Islet of Langerhans (tissue), 1 donor: Measurements from ENCODE around the gene CREB3L2.
"Not testable (repeated sequence)": the region's sequence is repeated elsewhere in the genome, so short reads cannot be mapped to it uniquely, and the experiment has no call there.

Experiments
- FAIRE-seq: peaks from one replicate; lab custom pipeline; 2011; peaks lifted over from hg19 to GRCh38; lab: Jason Lieb, UNC

CREB3L2 gene

GRCh38 chr7:138001529-138002095 lies at the start of gene CREB3L2:
Gene CREB3L2, minus strand, starts transcription at chr7:138002086. Its CDS starts 381 bp downstream, at chr7:138001705.
- FAIRE-seq, result no peak

GRCh38 chr7:138049505-138050116 lies 47.7 kb upstream of the CREB3L2 start:
- no peak for FAIRE-seq

GRCh38 chr7:138047907-138048306 lies 46.0 kb upstream of the CREB3L2 start:
- no peak for FAIRE-seq

- no peak for FAIRE-seq
Observed at GRCh38 chr7:138044897-138045296, 43.0 kb upstream of the CREB3L2 start.

GRCh38 chr7:138040063-138040462 lies 38.2 kb upstream of the CREB3L2 start:
- FAIRE-seq, result not testable (repeated sequence)

GRCh38 chr7:138036135-138036534 lies 34.2 kb upstream of the CREB3L2 start:
- peak; percentile 21 for FAIRE-seq

- FAIRE-seq, result no peak
Observed at GRCh38 chr7:138033241-138033640, 31.4 kb upstream of the CREB3L2 start.

- no peak for FAIRE-seq
Observed at GRCh38 chr7:138032770-138033169, 30.9 kb upstream of the CREB3L2 start.

GRCh38 chr7:138032186-138032585 lies 30.3 kb upstream of the CREB3L2 start:
- no peak for FAIRE-seq

- no peak for FAIRE-seq
Observed at GRCh38 chr7:138030679-138031351, 28.9 kb upstream of the CREB3L2 start.

GRCh38 chr7:138029941-138030340 lies 28.1 kb upstream of the CREB3L2 start:
- FAIRE-seq, result no peak

- FAIRE-seq, result no peak
Observed at GRCh38 chr7:138029126-138029525, 27.2 kb upstream of the CREB3L2 start.

- FAIRE-seq, result no peak
Observed at GRCh38 chr7:138027100-138027499, 25.2 kb upstream of the CREB3L2 start.

GRCh38 chr7:138025215-138026186 lies 23.6 kb upstream of the CREB3L2 start:
- FAIRE-seq, result no peak

- FAIRE-seq, result no peak
Observed at GRCh38 chr7:138024765-138025164, 22.9 kb upstream of the CREB3L2 start.

GRCh38 chr7:138024343-138024691 lies 22.4 kb upstream of the CREB3L2 start:
- FAIRE-seq, result no peak

GRCh38 chr7:138023618-138024342 lies 21.9 kb upstream of the CREB3L2 start:
- no peak for FAIRE-seq

GRCh38 chr7:138021889-138022288 lies 20.0 kb upstream of the CREB3L2 start:
- FAIRE-seq, result no peak

GRCh38 chr7:138017992-138018391 lies 16.1 kb upstream of the CREB3L2 start:
- no peak for FAIRE-seq

- FAIRE-seq, result no peak
Observed at GRCh38 chr7:138015096-138015495, 13.2 kb upstream of the CREB3L2 start.

- FAIRE-seq, result no peak
Observed at GRCh38 chr7:138014686-138015085, 12.8 kb upstream of the CREB3L2 start.

- FAIRE-seq, result not testable (repeated sequence)
Observed at GRCh38 chr7:138014201-138014600, 12.3 kb upstream of the CREB3L2 start.
